ENCODE results near the gene GRID2.

GRID2 gene

GRCh38 chr4:93414041-93414550, 1110.3 kb downstream of the GRID2 start:
- no peak for DNase-seq (ENCODE audit: low spot score)

- no peak for DNase-seq (ENCODE audit: low spot score)
Measured at GRCh38 chr4:93416344-93417128, 1112.8 kb downstream of the GRID2 start.

DNA sequence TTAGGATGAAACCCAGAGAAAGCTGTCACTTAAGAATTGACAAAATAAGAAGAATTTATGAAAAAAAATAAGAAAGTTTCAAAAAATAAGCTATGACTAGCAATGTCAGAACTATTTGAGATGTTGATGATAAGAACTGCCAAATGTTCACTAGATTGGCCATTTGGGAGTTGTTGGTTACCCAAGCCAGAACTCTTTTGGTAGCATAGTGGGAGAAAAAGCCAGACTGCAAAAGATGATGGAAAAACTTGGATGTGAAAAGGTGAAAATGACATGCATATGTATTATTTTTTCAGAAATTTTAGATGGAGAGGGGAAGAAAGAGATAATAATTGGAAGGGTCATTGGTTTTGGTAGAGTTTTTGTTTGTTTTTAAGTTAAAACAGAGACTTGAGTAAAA, 1127.6 kb downstream of the GRID2 start:
- no peak for DNase-seq (ENCODE audit: low spot score)

GRCh38 chr4:93433840-93434239, 1130.1 kb downstream of the GRID2 start:
- no peak for DNase-seq (ENCODE audit: low spot score)

GRCh38 chr4:93436000-93436626, 1132.3 kb downstream of the GRID2 start:
- no peak for DNase-seq (ENCODE audit: low spot score)

DNA sequence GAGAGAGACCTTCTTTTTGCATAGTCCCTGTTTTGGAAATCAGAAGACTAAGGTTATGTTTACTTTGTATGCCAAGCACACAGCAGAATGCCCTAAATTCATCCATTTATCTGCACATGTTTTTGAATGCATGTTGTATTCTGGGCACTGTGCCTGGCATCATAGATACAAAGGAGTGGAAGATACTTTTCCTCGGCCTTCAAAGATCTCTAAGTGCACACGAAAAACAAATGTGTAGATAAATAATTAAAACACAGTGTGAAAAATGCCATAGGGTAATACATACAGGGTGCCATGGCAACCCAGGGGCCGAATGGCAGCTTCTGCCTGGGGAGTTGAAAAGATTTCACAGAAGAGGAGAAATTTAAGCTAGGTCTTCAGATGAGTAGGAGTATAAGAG, 1134.2 kb downstream of the GRID2 start:
- no peak for DNase-seq (ENCODE audit: low spot score)

DNA sequence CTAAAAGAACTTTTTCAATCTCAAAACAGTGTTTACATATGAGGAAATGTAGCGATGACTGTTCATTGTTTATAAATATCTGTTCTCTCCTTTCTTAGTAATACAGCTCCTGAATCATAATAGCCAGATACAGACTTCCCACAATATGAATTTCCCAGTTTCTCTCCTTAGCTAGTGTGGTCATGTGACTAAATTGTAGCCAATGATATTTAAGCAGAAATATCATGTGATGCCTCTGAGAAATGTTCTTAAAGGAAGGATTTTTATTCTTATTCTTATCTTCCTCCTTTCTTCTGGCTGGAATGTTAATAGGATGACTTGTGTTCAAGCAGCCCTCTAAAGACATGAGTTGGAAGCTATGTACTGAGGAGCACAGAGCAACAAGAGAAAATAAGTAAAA, 1141.1 kb downstream of the GRID2 start:
- DNase-seq (ENCODE audit: low spot score) = no peak

DNA sequence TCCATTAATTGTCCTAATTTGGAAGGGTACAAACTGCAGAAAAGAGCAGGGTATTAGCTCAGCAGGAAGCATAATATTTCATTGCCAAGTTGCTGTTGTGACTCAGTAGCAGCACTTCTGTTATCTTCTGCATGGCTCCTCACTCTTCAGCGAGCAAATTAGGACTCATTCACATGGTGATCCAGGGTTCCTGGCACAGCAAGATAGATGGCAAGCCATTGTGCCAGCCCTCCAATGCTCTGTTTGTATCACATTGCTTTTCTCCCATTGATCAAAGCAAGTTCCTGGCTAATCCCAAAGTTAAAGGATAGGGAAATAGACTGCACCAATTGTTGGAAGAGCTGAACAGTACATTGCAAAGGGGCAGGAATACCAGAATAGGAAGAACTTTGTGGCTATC, 1142.3 kb downstream of the GRID2 start:
- DNase-seq (ENCODE audit: low spot score) = no peak

- no peak for DNase-seq (ENCODE audit: low spot score)
Measured at GRCh38 chr4:93448691-93449293, 1145.0 kb downstream of the GRID2 start.

DNA sequence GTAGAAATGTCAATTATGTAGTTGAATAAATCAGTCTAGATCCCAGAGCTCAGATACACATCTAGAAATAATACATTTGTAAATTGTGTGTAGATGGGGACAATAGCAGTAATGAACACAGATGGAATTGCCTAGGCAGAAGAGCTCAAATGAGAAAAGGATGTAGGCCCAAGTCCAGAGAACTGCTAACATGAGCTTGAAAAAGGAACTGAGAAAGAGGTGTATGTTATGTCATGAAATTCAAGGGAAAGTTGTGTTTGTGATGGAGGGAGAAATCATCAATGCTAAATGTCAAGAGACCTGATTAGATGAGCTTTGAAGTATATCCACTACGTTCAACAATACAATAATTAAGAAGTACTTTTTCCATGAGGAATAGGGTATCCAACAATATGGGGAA, 1148.2 kb downstream of the GRID2 start:
- no peak for DNase-seq (ENCODE audit: low spot score)

GRCh38 chr4:93461541-93461940, 1157.8 kb downstream of the GRID2 start:
- DNase-seq (ENCODE audit: low spot score) = no peak

- no peak for DNase-seq (ENCODE audit: low spot score)
Measured at GRCh38 chr4:93466446-93466845, 1162.7 kb downstream of the GRID2 start.

- no peak for DNase-seq (ENCODE audit: low spot score)
Measured at GRCh38 chr4:93467484-93468155, 1163.9 kb downstream of the GRID2 start.

DNA sequence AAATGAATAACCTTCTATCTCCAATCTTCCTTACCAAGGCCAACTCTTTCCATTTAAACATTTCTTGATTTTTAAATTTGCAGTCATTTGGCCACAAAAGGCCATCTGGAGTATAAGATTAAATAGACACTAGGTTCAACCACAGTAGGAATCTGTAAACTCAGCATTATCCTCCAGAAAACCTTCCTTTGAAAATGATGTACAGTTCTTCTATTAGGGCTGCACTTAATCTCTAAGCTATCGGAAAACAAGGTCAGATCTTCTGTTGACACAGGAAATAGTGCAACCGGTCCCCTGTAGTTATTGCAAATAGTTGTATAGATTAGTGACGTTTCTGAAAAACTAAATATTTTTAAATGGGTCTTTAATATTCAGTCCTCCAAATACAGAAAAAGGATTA, 1165.8 kb downstream of the GRID2 start:
- DNase-seq (ENCODE audit: low spot score) = no peak

DNA sequence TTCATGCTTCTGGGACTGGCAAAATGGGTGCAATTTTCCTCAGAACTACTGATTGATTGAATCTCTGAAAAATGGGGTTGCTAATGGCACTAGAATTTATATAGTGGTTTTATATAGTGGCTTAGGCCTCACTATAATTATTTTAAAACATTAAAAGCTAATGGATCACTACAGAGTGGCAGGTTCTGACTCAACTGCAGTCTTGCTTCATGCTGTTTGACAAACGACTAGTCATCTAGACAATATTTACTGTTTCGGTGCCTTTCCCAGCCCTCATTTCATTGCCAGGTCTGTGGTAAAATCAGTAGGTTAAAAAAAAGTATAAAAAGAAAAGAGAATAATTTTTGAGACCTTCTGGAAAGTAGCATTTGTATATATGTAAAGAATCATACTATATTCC, 1172.0 kb downstream of the GRID2 start:
- no peak for DNase-seq (ENCODE audit: low spot score)

GRCh38 chr4:93478805-93479204, 1175.0 kb downstream of the GRID2 start:
- DNase-seq (ENCODE audit: low spot score) = no peak

- DNase-seq (ENCODE audit: low spot score) = no peak
Measured at GRCh38 chr4:93480452-93480851, 1176.7 kb downstream of the GRID2 start.

DNA sequence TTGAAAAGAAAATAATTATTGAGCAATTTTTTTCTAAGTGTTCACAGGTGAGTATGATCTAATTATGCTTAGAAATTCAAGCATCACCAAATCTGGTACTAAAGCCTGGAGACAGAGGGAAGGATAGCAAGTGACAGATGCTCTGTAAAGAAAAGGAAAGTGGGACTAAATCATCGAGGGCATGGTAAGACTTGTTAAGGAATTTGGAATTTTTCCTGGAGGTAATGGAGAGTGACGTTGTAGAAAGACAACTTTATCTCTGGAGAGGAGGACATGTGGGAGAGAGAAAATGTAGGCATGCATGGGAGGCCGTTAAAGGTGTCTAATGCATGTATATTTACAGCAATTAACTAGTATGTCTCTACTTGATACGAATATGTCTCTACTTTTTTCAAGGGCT, 1191.6 kb downstream of the GRID2 start:
- no peak for DNase-seq (ENCODE audit: low spot score)

DNA sequence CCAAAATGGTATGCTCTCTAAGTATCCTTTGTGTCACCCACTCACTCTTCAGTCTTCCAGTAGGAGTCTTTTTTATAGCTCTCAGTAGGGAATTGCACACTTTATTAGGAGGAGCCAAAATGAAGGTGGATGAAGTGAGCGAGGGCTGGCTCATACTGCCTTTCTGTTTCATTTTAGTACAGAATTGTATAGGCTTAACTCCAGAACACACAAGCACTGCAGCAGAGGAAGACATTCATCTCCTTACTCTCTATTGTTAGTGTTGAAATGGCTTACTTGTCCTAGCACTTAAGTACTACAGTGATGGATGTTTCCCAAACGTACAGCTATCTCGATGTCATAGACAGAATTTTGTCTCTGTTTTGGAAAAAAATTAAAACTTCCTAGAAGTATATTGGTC, 1197.5 kb downstream of the GRID2 start:
- DNase-seq (ENCODE audit: low spot score) = no peak

DNA sequence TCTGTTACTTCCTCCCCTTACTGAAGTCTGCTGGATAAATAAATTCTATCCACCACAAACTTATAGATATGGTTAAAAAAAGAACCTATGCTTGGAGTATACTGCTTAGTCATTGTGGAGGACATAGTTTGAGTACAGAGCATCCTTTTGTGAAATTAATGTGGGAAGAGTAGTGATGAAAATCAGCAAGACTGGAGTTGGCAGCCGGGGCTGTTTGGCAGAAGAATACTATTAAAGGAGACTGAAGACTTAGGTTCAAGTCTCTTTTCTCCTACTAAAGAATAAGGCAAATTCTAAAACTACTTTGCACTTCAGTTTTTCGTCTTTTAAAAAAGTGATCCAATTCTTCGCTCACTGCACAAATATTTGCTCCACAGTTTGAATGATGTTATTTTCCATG, 1198.2 kb downstream of the GRID2 start:
- DNase-seq (ENCODE audit: low spot score) = no peak

DNA sequence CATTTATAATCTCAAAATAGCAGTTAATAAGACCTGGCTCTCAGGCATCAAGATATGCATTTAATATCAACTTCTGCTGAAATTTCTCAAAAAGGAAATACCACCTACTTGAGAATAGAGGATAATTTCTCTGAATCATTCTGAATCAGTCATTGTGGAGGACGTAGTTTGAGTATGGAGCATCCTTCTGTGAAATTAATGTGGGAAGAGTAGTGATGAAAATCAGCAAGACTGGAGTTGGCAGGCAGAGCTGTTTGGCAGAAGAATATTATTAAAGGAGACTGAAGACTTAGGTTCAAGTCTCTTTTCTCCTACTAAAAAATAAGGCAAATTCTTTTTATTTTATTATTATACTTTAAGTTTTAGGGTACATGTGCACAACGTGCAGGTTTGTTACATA, 1199.2 kb downstream of the GRID2 start:
- DNase-seq (ENCODE audit: low spot score) = no peak

- DNase-seq (ENCODE audit: low spot score) = no peak
Measured at GRCh38 chr4:93513851-93514250, 1210.1 kb downstream of the GRID2 start.

- no peak for DNase-seq (ENCODE audit: low spot score)
Measured at GRCh38 chr4:93515208-93515607, 1211.4 kb downstream of the GRID2 start.

Data from activated CD4-positive, alpha-beta T cell treated with anti-CD3 and anti-CD28 coated beads, Interleukin-2, Interleukin-4, amounts not matched to agents 100 ng/mL and 50 ng/mL, durations not matched to agents 16 hours and 8 hours (primary cell).